Tibial nerve (tissue), 4 donors: ENCODE measurements around the gene CASP9. TPM values are rescaled to one million over a fixed set of nuclear protein-coding genes. Genes with fewer than 3 reads are reported as not detected.
"Not testable (repeated sequence)": the region's sequence is repeated elsewhere in the genome, so short reads cannot be mapped to it uniquely, and the experiment has no call there.

ENCODE experiments used
- DNase-seq, 2 donors: peaks; one replicate each; pipeline ENCODE4 v3.0.0-alpha.2; 2019; ENCODE audit warnings: low spot score in 2 of 2
- H3K27ac ChIP-seq, 4 donors: fragments of 200-600 bp; sonication (generic) in 3 of 4; one replicate each; pipeline ENCODE4 v1.5.1; 2017 to 2019; ENCODE audit warnings: mild to moderate bottlenecking in 1 of 4
- H3K27me3 ChIP-seq, 2 donors: fragments of 200-600 bp; sonication (generic) in 1 of 2; one replicate each; pipeline versions ENCODE4 v1.5.1 to v1.6.0; 2017 to 2019
- H3K36me3 ChIP-seq, 3 donors: fragments of 200-600 bp; sonication (generic); one replicate each; pipeline ENCODE4 v1.5.1; 2018 to 2019
- H3K4me1 ChIP-seq, 4 donors: fragments of 200-600 bp; sonication (generic) in 3 of 4; one replicate each; pipeline ENCODE4 v1.5.1; 2017 to 2019
- H3K4me3 ChIP-seq, 4 donors: fragments of 200-600 bp; sonication (generic) in 3 of 4; one replicate each; pipeline ENCODE4 v1.5.1; 2017 to 2019; ENCODE audit warnings: mild to moderate bottlenecking in 1 of 4, moderate library complexity in 1 of 4
- H3K9me3 ChIP-seq, 4 donors: fragments of 200-600 bp; sonication (generic) in 3 of 4; one replicate each; pipeline ENCODE4 v1.5.1; 2017 to 2019
- CTCF ChIP-seq, 5 experiments: fragments of 200-600 bp in 3 of 5; fragments of 450-650 bp in 2 of 5; sonication (generic) in 3 of 5; IDR thresholded peaks; one replicate each; pipeline ENCODE4 v1.5.1; 2016 to 2019; ENCODE audit warnings: antibody characterized with exemption in 5 of 5, mild to moderate bottlenecking in 3 of 5, moderate library complexity in 2 of 5
- EP300 ChIP-seq, 2 donors: sonication (generic); formaldehyde crosslinking; IDR thresholded peaks; one replicate each; pipeline ENCODE4 v1.6.1; 2017; ENCODE audit warnings: antibody characterized with exemption in 2 of 2, mild to moderate bottlenecking in 1 of 2
- POLR2A ChIP-seq, 2 donors: fragments of 450-650 bp; IDR thresholded peaks; one replicate each; pipeline ENCODE4 v1.6.1; 2017; ENCODE audit warnings: antibody characterized with exemption in 2 of 2, mild to moderate bottlenecking in 2 of 2, moderate library complexity in 2 of 2
- WGBS, 2 donors: methylation state at CpG; one replicate each; pipeline ENCODE4 v1.1.5; 2018; 5-methylcytosine and 5-hydroxymethylcytosine counted together
- total RNA-seq, 4 donors: library from RNA; depleted of rRNA; stranded (reverse); fragments of >200 nt; gene quantifications; one replicate each; pipeline ENCODE4 v1.1.0, GENCODE V29; 2016

CASP9 gene
- total RNA-seq, 4 donors from 2014 or later: 39.6 to 82.8 (median 51.7) TPM

DNA sequence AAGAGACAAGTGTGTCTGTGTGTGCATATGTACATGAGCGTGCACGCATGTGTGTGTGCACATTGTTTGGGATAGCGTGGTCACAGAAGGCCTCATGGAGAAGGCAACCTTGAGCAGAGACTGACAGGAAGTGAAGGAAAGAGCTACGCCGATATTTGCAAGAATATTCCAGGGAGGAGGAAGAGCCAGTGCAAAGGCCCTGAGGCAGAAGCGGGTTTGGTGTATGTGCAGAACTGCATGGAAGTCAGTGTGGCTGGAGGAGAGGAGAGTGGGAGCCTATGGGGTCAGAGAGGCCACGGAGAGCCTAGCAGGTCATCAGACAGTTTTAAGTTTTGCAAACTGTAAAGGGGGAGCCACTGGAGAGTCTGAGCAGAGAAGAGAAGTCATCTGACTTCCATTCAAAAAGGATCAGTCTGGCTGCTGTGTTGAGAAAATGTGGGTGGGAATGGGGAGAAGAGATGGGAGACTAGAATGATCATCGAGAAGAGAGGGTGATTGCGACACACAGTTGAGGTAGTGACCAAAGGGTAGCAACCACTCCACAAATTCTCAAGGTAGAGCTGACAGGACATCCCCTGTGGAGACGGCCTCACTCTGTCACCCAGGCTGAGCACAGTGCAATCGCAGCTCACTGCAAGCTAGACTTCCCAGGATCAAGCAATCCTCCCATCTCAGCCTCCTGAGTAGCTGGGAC is 44.2 kb downstream of the CASP9 start:
- TF ChIP-seq CTCF (IDR thresholded peaks at IDR 0.05) (no peak), POLR2A (IDR thresholded peaks at IDR 0.05) (no peak), EP300 (IDR thresholded peaks at IDR 0.05) (no peak)
- DNase-seq: no peak
- H3K36me3 ChIP-seq: peaks cover 0 to 10% (median 0%) of the 10 kb centered on the region in 3 donors
- H3K4me1 ChIP-seq: no peaks in the 10 kb centered on the region
- no peaks in the 10 kb centered on the region for H3K9me3 ChIP-seq
- no peak overlapping the region for H3K4me3 ChIP-seq
- WGBS, 2 donors: 92% methylated on average over 11 of the region's 11 CpGs
- H3K27ac ChIP-seq: no peak overlapping the region
- no peaks in the 10 kb centered on the region for H3K27me3 ChIP-seq

GRCh38 chr1:15477646-15478212 is 46.3 kb downstream of the CASP9 start:
- H3K36me3 ChIP-seq: no peaks in the 10 kb centered on the region
- H3K27ac ChIP-seq: no peak overlapping the region
- H3K27me3 ChIP-seq: no peaks in the 10 kb centered on the region
- no peaks in the 10 kb centered on the region for H3K9me3 ChIP-seq
- DNase-seq: no peak
- no peak overlapping the region for H3K4me3 ChIP-seq
- H3K4me1 ChIP-seq: no peaks in the 10 kb centered on the region
- TF ChIP-seq EP300 (IDR thresholded peaks at IDR 0.05): no peak
- no peak for TF ChIP-seq POLR2A (IDR thresholded peaks at IDR 0.05)
- no peak for TF ChIP-seq CTCF (IDR thresholded peaks at IDR 0.05)
- 81 to 86% methylated on average over 5 of the region's 5 CpGs for WGBS, 2 donors

GRCh38 chr1:15476927-15477326 is 47.1 kb downstream of the CASP9 start:
- no peak overlapping the region for H3K27ac ChIP-seq
- no peaks in the 10 kb centered on the region for H3K36me3 ChIP-seq
- no peaks in the 10 kb centered on the region for H3K27me3 ChIP-seq
- H3K4me3 ChIP-seq: no peak overlapping the region
- DNase-seq: no peak
- H3K4me1 ChIP-seq: no peaks in the 10 kb centered on the region
- WGBS, 2 donors: 89 to 95% methylated on average over 3 of the region's 3 CpGs
- no peaks in the 10 kb centered on the region for H3K9me3 ChIP-seq
- TF ChIP-seq POLR2A (IDR thresholded peaks at IDR 0.05): no peak

GRCh38 chr1:15475752-15476314 is 48.2 kb downstream of the CASP9 start, which contains the start of gene CELA2B:
CELA2B (plus strand) TSS chr1:15476104; CDS start chr1:15476126, 22 bp downstream.
- TF ChIP-seq POLR2A (IDR thresholded peaks at IDR 0.05) (no peak), EP300 (IDR thresholded peaks at IDR 0.05) (no peak), CTCF (IDR thresholded peaks at IDR 0.05) (no peak)
- no peaks in the 10 kb centered on the region for H3K27me3 ChIP-seq
- no peak within 1 kb of the TSS for H3K27ac ChIP-seq
- H3K4me1 ChIP-seq: no peaks in the 10 kb centered on the region
- H3K36me3 ChIP-seq: no peaks in the 10 kb centered on the region
- DNase-seq: no peak
- 66 to 68% methylated on average over 5 of the region's 5 CpGs for WGBS, 2 donors
- no peak within 1 kb of the TSS for H3K4me3 ChIP-seq
- H3K9me3 ChIP-seq: peaks cover 0 to 4% (median 0%) of the 10 kb centered on the region in 4 donors

GRCh38 chr1:15472587-15472986 is 51.4 kb downstream of the CASP9 start:
- Histone ChIP-seq H3K4me1 (no peaks in the 10 kb centered on the region), H3K27ac (no peak overlapping the region), H3K27me3 (no peaks in the 10 kb centered on the region), H3K4me3 (no peak overlapping the region), H3K36me3 (no peaks in the 10 kb centered on the region), H3K9me3 (peaks cover 0 to 13% (median 0%) of the 10 kb centered on the region in 4 donors)
- TF ChIP-seq EP300 (IDR thresholded peaks at IDR 0.05): no peak
- no peak for TF ChIP-seq POLR2A (IDR thresholded peaks at IDR 0.05)
- no peak for TF ChIP-seq CTCF (IDR thresholded peaks at IDR 0.05)
- no peak for DNase-seq
- WGBS, 2 donors: 81 to 82% methylated on average over 11 of the region's 11 CpGs

- not testable (repeated sequence) for DNase-seq
- WGBS, 2 donors: 78 to 84% methylated on average over 6 of the region's 6 CpGs
These were observed 52.3 kb downstream of the CASP9 start for GRCh38 chr1:15471723-15472122.

GRCh38 chr1:15471067-15471466 is 52.9 kb downstream of the CASP9 start:
- 91 to 94% methylated on average over 5 of the region's 5 CpGs for WGBS, 2 donors
- H3K27me3 ChIP-seq, DNase-seq, H3K36me3 ChIP-seq, H3K4me1 ChIP-seq, H3K27ac ChIP-seq, H3K4me3 ChIP-seq: not testable (repeated sequence)
- H3K9me3 ChIP-seq: peaks cover 0 to 13% (median 0%) of the 10 kb centered on the region in 4 donors

More at GRCh38 chr1:15471723-15472122, 52.3 kb downstream of the CASP9 start:
- peaks cover 0 to 13% (median 0%) of the 10 kb centered on the region in 4 donors for H3K9me3 ChIP-seq
- H3K4me1 ChIP-seq, H3K27ac ChIP-seq, H3K36me3 ChIP-seq, H3K4me3 ChIP-seq, H3K27me3 ChIP-seq: not testable (repeated sequence)

DNA sequence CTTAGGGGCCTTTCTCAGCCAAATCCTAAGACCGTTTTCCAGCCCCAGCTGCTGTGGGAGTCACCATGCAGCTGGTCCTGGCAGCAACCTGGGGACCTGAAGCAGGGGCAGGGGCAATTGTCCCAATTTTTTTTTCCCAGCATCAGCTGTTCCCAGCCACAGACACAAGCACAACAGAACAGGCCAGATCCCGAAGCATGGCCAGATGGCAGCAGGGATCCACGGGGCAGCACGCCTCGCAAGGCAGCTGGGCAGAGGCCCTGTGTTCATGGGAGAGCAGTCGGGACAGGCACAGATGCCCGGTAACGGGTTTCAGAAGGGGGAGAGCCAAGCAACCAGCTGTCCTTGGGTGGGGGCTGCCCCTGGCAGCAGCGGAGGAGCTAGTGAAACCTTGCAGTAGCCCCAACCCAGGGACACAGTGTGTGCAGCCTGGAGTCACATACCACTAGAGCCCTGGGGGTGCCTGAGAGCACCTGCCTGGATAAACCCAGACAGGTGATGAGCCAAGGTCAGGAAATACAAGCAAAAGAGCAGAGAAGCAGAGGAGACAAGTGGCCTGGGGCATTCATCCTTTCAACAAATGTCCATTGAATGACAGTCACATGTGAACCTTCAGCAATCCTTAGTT is 54.1 kb downstream of the CASP9 start:
- H3K4me1 ChIP-seq, H3K27ac ChIP-seq, H3K36me3 ChIP-seq, H3K27me3 ChIP-seq, DNase-seq, H3K4me3 ChIP-seq: not testable (repeated sequence)
- peaks cover 0 to 13% (median 0%) of the 10 kb centered on the region in 4 donors for H3K9me3 ChIP-seq
- 78 to 86% methylated on average over 9 of the region's 9 CpGs for WGBS, 2 donors
